ENCODE measurements around the gene DPP8. TPM values are rescaled to one million over a fixed set of nuclear protein-coding genes. Genes with fewer than 3 reads are reported as not detected.
"Not testable (repeated sequence)": the region's sequence is repeated elsewhere in the genome, so short reads cannot be mapped to it uniquely, and the experiment has no call there.

DPP8 gene
- total and polyA plus RNA-seq, 10 of the 15 experiments (the other 5 are each of a cell fraction or from before 2014, with no cell fraction given): 12.0 to 30.6 (median 24.3) TPM

GRCh38 chr15:65552851-65553250, 35.4 kb upstream of the DPP8 start:
- RAD21 ChIA-PET (ENCODE audit: unreplicated experiment); SMC1A ChIA-PET (ENCODE audit: uncharacterized antibody, unreplicated experiment); H3K4me3 ChIP-seq; H3K9ac ChIP-seq (ENCODE audit: control insufficient read depth, insufficient read depth, low read length); CTCF ChIA-PET; intact Hi-C loops (cut with micrococcal nuclease; ENCODE audit: unreplicated experiment); H4K20me1 ChIP-seq (ENCODE audit: control insufficient read depth, insufficient read depth); H3K4me2 ChIP-seq (ENCODE audit: control insufficient read depth, insufficient read depth); ATAC-seq; FAIRE-seq; in situ Hi-C loops (cut with MboI); H3K79me2 ChIP-seq (ENCODE audit: control insufficient read depth, insufficient read depth, low read length); BruUV-seq (replicated peaks); H3K27ac ChIP-seq (ENCODE audit: control insufficient read depth, insufficient read depth); H3K9me3 ChIP-seq (replicated peaks; ENCODE audit: control insufficient read depth, insufficient read depth, low read length); H3K4me1 ChIP-seq (ENCODE audit: control insufficient read depth, insufficient read depth, low read length); H3K36me3 ChIP-seq (ENCODE audit: control insufficient read depth in 2 of 2, insufficient read depth in 2 of 2, low read length in 1 of 2); DNase-seq (ENCODE audit: low read depth, low spot score); H2AFZ ChIP-seq (ENCODE audit: control insufficient read depth, low read depth, low read length); H3K27me3 ChIP-seq (replicated peaks in 1 of 2; ENCODE audit: control insufficient read depth in 2 of 2, insufficient read depth in 2 of 2, low read length in 1 of 2); POLR2A ChIA-PET: not testable (repeated sequence)
- WGBS (ENCODE audit: insufficient coverage, insufficient replicate concordance, low lambda C conversion rate, missing lambda C conversion rate): 98% methylated on average over 4 of the region's 6 CpGs

DNA sequence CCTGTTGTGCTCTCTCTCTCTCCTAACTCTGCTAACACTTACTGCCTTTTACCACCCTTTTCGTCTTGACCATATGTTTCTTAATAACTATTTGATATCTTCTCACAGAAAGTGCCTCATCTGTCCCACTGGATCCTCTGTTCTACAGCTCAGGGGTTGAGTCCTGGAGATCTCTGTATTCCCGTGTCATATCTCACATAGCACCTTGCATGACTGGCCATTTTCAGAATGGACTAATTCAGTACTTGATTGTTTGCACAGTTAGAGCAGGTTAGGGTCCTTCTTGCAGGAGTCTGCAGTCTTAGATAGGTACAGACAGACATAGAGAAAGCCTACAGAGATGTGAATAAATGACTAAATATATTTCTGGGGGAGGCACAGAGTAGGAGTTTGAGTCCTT, 33.7 kb upstream of the DPP8 start:
- Histone ChIP-seq H3K79me2 (ENCODE audit: control insufficient read depth, insufficient read depth, low read length) (no peaks in the 10 kb centered on the region; the same call in 1 of the 2 replicates), H3K9me3 (replicated peaks; ENCODE audit: control insufficient read depth, insufficient read depth, low read length) (no peaks in the 10 kb centered on the region), H4K20me1 (ENCODE audit: control insufficient read depth, insufficient read depth) (no peaks in the 10 kb centered on the region), H3K4me3 (no peak overlapping the region), H3K36me3 (ENCODE audit: control insufficient read depth in 2 of 2, insufficient read depth in 2 of 2, low read length in 1 of 2) (peaks cover 2 to 6% of the 10 kb centered on the region in 2 experiments; a peak in 3 of 4 replicates), H3K27ac (ENCODE audit: control insufficient read depth, insufficient read depth) (no peak overlapping the region), H3K27me3 (replicated peaks in 1 of 2; ENCODE audit: control insufficient read depth in 2 of 2, insufficient read depth in 2 of 2, low read length in 1 of 2) (no peaks in the 10 kb centered on the region), H2AFZ (ENCODE audit: control insufficient read depth, low read depth, low read length) (no peak overlapping the region), H3K9ac (ENCODE audit: control insufficient read depth, insufficient read depth, low read length) (no peak overlapping the region), H3K4me2 (ENCODE audit: control insufficient read depth, insufficient read depth) (no peak overlapping the region), H3K4me1 (ENCODE audit: control insufficient read depth, insufficient read depth, low read length) (no peaks in the 10 kb centered on the region; the same call in 1 of the 2 replicates)
- intact Hi-C loops (cut with micrococcal nuclease; ENCODE audit: unreplicated experiment) (no loop called here), in situ Hi-C loops (cut with MboI) (no loop called here)
- ChIA-PET CTCF (no interaction called here), SMC1A (ENCODE audit: uncharacterized antibody, unreplicated experiment) (interaction anchor here (1.2 kb wide), 1 partner anchor 88 kb away, joined by 3 read pairs; no protein-coding TSS in a partner anchor), RAD21 (ENCODE audit: unreplicated experiment) (no interaction called here), POLR2A (interaction anchor here (0.6 kb wide), 1 partner anchor 430 kb away, joined by 5 read pairs; no protein-coding TSS in a partner anchor)
- ATAC-seq (no peak), FAIRE-seq (no peak), DNase-seq (ENCODE audit: low read depth, low spot score) (no peak)
- no TSS peak for BruUV-seq (replicated peaks)
- 64% methylated on average over 2 of the region's 2 CpGs for WGBS (ENCODE audit: insufficient coverage, insufficient replicate concordance, low lambda C conversion rate, missing lambda C conversion rate)
- TF ChIP-seq CHD2 (IDR thresholded peaks at IDR 0.05; ENCODE audit: borderline replicate concordance, low read depth, low read length) (no peak), ZNF207 (IDR thresholded peaks at IDR 0.05; ENCODE audit: borderline replicate concordance) (no peak), ESRRA (IDR thresholded peaks at IDR 0.05; ENCODE audit: low read length) (no peak), TCF12 (IDR thresholded peaks at IDR 0.05; ENCODE audit: low read depth, low read length) (no peak), NFYA (IDR thresholded peaks at IDR 0.05; ENCODE audit: borderline replicate concordance, low read depth, low read length) (no peak)
- TF ChIP-seq, protein P1, sequence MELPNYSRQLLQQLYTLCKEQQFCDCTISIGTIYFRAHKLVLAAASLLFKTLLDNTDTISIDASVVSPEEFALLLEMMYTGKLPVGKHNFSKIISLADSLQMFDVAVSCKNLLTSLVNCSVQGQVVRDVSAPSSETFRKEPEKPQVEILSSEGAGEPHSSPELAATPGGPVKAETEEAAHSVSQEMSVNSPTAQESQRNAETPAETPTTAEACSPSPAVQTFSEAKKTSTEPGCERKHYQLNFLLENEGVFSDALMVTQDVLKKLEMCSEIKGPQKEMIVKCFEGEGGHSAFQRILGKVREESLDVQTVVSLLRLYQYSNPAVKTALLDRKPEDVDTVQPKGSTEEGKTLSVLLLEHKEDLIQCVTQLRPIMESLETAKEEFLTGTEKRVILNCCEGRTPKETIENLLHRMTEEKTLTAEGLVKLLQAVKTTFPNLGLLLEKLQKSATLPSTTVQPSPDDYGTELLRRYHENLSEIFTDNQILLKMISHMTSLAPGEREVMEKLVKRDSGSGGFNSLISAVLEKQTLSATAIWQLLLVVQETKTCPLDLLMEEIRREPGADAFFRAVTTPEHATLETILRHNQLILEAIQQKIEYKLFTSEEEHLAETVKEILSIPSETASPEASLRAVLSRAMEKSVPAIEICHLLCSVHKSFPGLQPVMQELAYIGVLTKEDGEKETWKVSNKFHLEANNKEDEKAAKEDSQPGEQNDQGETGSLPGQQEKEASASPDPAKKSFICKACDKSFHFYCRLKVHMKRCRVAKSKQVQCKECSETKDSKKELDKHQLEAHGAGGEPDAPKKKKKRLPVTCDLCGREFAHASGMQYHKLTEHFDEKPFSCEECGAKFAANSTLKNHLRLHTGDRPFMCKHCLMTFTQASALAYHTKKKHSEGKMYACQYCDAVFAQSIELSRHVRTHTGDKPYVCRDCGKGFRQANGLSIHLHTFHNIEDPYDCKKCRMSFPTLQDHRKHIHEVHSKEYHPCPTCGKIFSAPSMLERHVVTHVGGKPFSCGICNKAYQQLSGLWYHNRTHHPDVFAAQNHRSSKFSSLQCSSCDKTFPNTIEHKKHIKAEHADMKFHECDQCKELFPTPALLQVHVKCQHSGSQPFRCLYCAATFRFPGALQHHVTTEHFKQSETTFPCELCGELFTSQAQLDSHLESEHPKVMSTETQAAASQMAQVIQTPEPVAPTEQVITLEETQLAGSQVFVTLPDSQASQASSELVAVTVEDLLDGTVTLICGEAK (IDR thresholded peaks at IDR 0.05; ENCODE audit: borderline replicate concordance): no peak
- TF ChIP-seq, protein P2, sequence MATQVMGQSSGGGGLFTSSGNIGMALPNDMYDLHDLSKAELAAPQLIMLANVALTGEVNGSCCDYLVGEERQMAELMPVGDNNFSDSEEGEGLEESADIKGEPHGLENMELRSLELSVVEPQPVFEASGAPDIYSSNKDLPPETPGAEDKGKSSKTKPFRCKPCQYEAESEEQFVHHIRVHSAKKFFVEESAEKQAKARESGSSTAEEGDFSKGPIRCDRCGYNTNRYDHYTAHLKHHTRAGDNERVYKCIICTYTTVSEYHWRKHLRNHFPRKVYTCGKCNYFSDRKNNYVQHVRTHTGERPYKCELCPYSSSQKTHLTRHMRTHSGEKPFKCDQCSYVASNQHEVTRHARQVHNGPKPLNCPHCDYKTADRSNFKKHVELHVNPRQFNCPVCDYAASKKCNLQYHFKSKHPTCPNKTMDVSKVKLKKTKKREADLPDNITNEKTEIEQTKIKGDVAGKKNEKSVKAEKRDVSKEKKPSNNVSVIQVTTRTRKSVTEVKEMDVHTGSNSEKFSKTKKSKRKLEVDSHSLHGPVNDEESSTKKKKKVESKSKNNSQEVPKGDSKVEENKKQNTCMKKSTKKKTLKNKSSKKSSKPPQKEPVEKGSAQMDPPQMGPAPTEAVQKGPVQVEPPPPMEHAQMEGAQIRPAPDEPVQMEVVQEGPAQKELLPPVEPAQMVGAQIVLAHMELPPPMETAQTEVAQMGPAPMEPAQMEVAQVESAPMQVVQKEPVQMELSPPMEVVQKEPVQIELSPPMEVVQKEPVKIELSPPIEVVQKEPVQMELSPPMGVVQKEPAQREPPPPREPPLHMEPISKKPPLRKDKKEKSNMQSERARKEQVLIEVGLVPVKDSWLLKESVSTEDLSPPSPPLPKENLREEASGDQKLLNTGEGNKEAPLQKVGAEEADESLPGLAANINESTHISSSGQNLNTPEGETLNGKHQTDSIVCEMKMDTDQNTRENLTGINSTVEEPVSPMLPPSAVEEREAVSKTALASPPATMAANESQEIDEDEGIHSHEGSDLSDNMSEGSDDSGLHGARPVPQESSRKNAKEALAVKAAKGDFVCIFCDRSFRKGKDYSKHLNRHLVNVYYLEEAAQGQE (IDR thresholded peaks at IDR 0.05; ENCODE audit: low read depth, low read length): no peak
